Breast epithelium (tissue), 3 donors: ENCODE measurements around the gene IGSF9B.

Experiments
- CTCF ChIP-seq, 3 donors: fragments of 450-650 bp; IDR thresholded peaks; one replicate each; pipeline ENCODE4 v1.5.1; 2016 to 2017; ENCODE audit warnings: antibody characterized with exemption in 3 of 3, mild to moderate bottlenecking in 3 of 3, moderate library complexity in 3 of 3
- POLR2A ChIP-seq: fragments of 450-650 bp; IDR thresholded peaks from one replicate; pipeline ENCODE4 v1.6.1; 2016; ENCODE audit warnings: antibody characterized with exemption, mild to moderate bottlenecking, moderate library complexity

- TF ChIP-seq CTCF (IDR thresholded peaks at IDR 0.05): no peak
- no peak for TF ChIP-seq POLR2A
Measured at GRCh38 chr11:133969112-133969511, 12.3 kb upstream of the IGSF9B start.
